GM04504 (cell line): ENCODE data around the gene TOLLIP.
"Not testable (repeated sequence)": the region's sequence is repeated elsewhere in the genome, so short reads cannot be mapped to it uniquely, and the experiment has no call there.

Experiments
- DNase-seq: peaks from one replicate; pipeline ENCODE4 v3.0.0-alpha.2; 2012; ENCODE audit warnings: low read depth

TOLLIP gene

GRCh38 chr11:1309498-1310317, at the start of gene TOLLIP:
TOLLIP (minus strand) TSS chr11:1309632; CDS start chr11:1309498, 134 bp downstream.
- peak; percentile 84 for DNase-seq

- not testable (repeated sequence) for DNase-seq
Observed at GRCh38 chr11:1358931-1359330, 49.5 kb upstream of the TOLLIP start.

- DNase-seq: no peak
Observed at GRCh38 chr11:1358286-1358685, 48.9 kb upstream of the TOLLIP start.

DNA sequence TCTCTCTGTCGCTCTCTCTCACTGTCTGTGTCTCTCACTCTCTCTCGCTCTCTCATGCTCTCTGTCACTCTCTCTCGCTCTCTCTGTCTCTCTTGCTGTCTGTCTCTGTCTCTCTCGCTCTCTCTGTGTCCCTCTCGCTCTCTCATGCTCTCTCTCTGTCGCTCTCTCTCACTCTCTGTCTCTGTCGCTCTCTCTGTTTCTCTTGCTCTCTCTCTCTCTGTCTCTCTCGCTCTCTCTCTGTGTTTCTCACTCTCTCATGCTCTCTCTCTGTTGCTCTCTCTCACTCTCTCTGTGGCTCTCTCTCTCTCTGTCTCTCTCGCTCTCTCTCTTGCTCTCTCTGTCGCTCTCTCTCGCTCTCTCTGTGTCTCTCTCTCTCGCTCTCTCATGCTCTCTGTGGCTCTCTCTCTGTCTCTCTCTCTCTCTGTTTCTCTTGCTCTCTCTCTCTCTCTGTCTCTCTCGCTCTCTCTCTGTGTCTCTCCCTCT, 47.1 kb upstream of the TOLLIP start:
- DNase-seq: no peak

DNA sequence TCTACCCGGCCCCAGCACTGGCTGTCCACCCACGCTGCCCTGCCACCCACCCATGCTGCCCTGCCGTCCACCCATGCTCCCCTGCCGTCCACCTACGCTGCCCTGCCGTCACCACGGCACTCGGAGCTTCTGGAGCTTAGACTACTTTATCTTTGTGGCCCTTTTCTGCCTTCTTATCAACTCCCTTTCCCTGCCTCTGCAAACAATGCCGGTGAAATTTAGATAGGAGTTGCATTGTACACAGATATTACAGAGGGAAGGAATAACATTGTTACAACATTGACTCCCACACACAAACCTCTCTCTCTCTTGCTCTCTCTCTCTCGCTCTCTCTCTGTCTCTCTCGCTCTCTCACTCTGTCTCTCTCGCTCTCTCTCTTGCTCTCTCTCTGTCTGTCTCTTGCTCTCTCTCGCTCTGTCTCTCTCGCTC, 46.6 kb upstream of the TOLLIP start:
- no peak for DNase-seq

- no peak for DNase-seq
Observed at GRCh38 chr11:1354125-1354938, 44.9 kb upstream of the TOLLIP start.

DNA sequence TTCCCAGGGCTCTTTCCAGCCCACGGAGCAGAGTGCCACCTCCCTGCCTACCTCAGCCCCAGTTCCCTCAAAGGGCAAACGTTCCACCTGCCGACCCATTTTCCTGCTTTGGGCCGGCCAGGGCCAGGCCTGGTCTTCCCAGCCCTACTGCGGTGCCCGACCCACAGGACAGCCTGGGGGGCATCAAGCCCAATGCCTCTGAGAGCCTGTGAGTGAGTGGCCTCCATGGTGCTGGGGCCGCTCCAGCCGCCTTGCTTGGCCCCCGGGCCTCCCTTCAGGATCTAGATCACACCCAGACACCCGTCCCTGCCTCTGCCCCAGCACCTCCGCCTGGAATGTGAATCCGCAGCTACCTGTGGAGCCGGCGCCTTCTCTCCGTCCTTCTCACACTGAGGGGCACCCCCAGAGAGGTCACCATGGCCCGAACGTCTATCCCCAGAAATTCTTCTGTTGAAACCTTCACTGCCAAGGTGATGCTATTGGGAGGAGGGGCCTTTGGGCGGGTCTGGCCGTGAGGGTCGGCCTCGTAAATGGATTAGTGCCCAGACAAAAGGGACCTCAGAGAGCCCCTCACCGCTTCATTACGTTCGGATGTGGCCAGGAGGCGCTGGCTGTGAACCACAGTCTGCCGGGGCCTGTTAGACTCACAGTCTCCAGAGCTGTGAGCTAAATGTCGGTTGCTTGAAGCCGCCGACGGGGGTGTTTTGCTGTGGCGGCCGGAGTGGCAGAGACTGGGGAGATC, 44.1 kb upstream of the TOLLIP start:
- DNase-seq: no peak

GRCh38 chr11:1352696-1353382, 43.4 kb upstream of the TOLLIP start:
- no peak for DNase-seq

GRCh38 chr11:1351278-1351937, 42.0 kb upstream of the TOLLIP start:
- no peak for DNase-seq

DNA sequence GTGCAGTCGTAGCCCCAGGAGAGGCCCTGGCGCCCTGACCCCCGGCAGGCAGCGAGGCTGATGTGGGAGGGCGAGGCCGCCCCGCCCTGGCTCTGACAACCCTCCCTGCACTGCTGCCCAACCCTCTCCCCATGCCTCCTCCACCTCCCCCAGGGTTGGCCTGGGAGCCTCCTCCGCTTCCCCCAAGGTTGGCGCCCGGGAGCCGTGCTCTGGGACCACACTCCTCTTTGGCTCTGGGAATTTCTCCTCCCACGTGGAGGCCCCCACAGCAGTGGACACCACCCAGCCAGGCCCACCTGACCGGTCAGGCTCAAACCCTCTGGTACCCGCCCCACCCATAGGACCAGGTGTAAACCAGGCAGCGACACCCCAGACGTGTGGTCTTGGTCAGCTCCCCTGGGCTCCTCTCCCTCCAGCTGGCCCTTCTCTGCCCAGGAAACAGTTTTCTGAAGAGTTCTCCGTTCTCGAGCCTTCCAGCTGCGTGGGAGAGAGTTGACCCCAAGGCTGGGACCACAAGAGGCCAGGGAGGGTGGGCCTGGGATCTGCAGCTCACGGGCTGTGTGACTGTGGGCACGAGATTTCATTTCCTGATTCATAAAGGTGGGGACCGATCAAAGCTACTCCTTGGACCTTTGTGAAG, 40.8 kb upstream of the TOLLIP start:
- DNase-seq: no peak

DNA sequence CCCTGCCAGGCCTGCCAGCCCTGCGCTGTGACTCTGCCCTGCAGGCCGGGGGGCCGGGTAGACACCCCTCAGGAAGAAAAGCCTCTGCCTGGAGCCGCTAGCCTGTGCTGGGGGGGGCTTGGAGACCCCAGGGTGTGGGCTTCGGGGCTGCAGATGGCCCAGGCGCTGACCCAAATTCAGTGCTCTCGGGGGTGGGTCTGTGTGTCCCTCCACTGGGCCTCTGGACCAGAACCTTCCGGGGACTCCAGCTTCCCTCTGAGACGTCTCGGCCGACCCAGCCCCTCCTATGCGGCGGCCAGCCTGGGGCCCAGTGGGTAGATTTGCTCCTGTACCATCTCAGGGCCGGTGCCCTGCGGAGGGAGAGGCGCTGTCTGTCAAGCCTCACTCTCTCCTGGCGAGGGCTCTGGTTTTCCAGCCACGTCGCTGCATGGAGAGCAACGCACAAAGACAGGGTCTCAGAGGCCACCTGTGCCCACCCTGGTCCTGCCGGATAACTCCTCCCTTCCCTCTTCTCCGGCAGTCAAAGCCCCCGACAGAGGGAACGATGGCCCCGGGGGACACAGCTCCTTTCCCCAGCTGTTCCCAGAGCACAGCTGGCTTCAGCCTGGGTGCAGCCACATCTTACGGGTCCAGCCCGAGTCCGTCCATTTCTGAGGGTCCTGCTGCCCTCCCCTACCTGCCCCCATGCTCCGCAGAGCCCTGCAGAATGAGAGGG, 40.1 kb upstream of the TOLLIP start:
- no peak for DNase-seq

GRCh38 chr11:1348796-1349326, 39.4 kb upstream of the TOLLIP start:
- no peak for DNase-seq

DNA sequence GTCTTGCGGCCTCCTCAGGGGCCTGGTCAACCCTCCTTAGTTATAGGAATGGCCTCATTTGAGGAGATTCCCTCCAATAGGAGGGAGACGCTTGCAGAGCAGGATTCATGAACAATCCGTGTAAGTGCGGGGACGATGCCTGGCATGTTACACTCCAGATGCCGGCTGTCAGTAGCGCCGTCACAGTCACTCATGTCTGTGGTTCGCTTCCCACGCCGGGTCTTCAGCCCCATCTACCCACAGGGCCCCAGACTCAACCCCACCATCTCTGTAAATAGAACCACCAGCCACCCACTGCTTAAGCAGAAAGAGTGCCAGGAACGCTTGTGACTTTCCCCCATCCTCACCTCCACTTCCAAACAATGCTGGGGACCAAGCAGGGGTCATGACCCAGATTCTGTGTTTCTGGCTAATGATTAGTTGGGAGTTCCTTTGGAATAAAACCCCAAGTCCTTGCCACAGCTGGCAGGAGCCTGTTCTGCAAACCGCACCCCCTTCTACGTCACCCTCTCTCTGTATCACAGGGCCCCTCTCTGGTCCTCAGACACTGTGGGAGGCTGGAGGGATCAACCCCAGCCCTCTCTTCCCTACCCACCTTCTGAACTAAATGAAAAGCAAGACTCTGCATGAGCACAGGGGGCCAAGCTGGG, 38.8 kb upstream of the TOLLIP start:
- no peak for DNase-seq

DNA sequence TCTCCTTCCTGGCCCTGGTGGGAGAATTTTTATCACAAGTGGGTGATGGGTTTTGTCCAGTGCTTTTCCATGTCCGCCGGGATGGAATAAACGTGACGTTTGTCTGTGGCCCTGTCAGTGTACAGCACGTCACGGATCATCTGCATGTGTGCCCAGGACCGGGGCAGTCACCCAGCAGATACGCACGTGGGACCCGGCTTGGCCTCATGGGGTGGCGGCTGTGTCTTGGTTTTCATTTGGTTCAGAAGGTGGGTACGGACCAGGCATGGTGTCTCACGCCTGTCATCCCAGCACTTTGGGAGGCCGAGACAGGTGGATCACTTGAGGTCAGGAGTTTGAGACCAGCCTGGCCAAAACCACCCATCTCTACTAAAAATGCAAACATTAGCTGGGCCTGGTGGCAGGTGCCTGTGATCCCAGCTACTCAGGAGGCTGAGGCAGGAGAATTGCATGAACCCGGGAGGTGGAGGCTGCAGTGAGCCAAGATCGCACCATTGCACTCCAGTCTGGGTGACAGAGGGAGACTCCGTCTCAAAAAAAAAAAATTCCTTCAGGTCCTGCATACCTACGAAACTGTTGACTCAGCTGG, 38.1 kb upstream of the TOLLIP start:
- not testable (repeated sequence) for DNase-seq

DNA sequence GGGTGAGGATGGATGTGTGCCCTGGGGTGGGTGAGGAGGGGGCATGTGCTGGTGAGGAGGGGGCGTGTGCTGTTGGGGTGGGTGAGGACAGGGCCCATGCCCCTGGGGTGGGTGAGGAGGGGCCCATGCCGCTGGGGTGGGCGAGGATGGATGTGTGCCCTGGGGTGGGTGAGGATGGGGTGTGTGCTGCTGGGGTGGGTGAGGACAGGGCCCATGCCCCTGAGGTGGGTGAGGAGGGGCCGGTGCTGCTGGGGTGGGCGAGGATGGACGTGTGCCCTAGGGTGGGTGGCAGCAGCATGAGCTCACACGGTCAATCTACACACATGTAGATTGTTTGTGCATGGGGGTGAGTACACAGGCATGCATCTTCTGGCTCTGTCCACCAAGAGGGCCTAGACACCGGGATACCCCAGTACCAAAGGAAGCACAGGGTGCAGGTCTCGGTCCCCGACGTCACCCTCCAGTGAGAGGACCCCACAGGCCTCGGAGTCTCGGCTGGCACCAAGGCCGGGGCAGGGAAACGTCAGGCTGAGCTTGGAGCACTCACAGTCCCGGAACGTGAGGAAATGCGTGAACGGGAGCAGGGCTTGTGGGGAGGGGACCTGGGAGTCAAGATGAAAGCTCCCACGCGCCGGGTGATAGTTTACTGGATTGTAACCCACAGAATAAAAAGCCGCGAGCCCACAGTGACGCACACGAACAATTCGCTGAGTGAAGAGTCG, 37.4 kb upstream of the TOLLIP start:
- no peak for DNase-seq

- DNase-seq: no peak
Observed at GRCh38 chr11:1345737-1346513, 36.5 kb upstream of the TOLLIP start.

GRCh38 chr11:1344056-1344635, 34.7 kb upstream of the TOLLIP start:
- no peak for DNase-seq
